Tongue (tissue), 2 donors: ENCODE measurements around the gene PRTG. TPM values are rescaled to one million over a fixed set of nuclear protein-coding genes. Genes with fewer than 3 reads are reported as not detected.
"Not testable (repeated sequence)": the region's sequence is repeated elsewhere in the genome, so short reads cannot be mapped to it uniquely, and the experiment has no call there.

Source experiments
- DNase-seq: peaks from one replicate; pipeline ENCODE4 v3.0.0-alpha.2; 2015
- total RNA-seq: library from RNA; depleted of rRNA; stranded (reverse); fragments of >200 nt; gene quantifications from one replicate; pipeline ENCODE4 v1.2.3, GENCODE V29; 2014

PRTG gene
- total RNA-seq, 1 donor from 2014 or later: 19.7 TPM

GRCh38 chr15:55627730-55628368 lies 115.1 kb downstream of the PRTG start:
- no peak for DNase-seq

DNA sequence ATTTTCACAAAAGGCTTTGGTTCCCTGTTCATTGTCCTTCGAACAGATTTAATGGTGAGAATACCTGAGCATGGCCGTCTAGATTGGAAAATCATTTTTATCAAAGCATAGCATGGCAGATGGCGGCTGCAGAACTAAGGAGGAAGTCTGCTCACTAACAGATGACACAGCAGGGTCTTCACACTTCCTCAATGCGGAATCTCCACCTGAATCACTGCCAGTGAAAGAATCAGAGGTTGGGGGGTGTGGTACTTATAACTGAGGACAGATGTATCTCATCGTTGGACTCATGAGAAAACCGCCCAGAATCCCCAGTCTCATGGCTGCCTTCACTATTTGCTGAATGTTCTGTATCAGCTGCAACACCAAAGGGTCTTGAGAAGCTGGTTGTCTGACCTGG lies 123.2 kb downstream of the PRTG start:
- DNase-seq: no peak

DNA sequence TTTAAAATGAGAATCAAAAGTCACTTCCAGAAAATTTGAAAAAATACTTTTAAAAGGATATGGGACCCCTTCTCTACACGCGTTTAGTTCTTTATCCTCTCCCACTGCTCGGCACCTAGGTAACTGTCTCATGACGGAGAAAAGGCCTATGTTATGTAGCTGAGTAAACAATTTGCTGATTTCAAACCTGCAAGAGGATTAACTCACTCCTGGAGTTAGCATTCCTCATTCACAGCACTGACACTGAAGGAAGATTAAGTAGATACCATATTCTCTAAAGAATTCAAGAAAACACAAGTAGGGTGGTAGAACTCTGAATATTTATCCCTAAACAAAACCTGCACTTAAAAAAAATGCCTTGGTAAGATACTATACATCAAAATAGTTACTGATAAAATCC lies 124.6 kb downstream of the PRTG start:
- no peak for DNase-seq

GRCh38 chr15:55615445-55615844 lies 127.5 kb downstream of the PRTG start:
- DNase-seq: no peak

GRCh38 chr15:55613727-55614126 lies 129.2 kb downstream of the PRTG start:
- no peak for DNase-seq

DNA sequence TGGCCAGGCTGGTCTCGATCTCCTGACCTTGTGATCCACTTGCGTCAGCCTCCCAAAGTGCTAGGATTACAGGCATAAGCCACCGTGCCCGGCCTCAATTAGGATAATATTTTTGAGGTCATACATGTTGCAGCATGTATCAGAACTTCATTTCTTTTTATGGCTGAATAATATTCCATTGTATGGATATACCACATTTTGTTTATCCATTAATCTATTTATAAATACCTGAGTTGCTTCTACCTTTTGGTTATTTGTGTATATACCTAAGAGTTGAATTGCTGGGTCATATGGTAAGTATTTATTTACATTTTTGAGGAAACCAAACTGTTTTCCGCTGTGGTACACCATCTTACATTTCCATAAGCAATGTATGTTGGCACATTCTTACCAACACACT lies 136.7 kb downstream of the PRTG start:
- DNase-seq: no peak

DNA sequence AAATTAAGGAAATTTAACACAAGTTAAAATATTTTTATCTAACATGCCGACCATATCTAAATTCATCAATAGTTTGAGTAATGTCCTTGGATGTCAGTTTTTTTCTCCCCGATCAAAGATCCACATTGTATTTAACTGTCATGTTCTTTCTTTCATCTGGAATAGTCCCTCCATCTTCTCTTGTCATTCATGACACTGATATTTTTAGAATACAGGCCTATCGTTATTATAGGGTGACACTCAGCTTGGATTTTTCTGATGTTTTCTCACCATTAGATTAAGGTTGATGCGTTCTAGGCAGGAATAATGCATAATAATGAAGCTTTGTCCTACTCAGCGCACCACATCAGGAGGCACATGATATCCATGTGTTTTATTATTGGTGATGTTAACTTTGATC lies 141.6 kb downstream of the PRTG start:
- no peak for DNase-seq

DNA sequence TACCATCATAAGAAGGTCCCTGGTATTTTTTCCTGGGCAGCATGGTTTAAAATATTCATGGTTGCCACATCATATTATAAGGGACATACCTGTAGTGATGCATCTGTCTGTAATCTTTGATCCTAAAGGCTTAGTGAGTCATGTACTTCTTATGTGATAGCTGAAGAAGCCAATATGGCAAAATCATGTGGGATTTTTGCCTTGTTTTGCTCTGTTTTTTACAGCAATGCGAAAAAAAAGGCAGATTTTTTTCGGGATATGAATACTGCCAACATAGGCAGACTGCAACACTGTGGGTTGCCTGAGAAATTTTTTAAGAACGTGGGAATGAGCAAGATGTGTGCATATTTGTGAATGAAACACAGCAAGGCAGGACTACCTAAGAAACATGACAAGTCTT lies 143.5 kb downstream of the PRTG start:
- DNase-seq: no peak

GRCh38 chr15:55593019-55593418 lies 149.9 kb downstream of the PRTG start:
- not testable (repeated sequence) for DNase-seq

DNA sequence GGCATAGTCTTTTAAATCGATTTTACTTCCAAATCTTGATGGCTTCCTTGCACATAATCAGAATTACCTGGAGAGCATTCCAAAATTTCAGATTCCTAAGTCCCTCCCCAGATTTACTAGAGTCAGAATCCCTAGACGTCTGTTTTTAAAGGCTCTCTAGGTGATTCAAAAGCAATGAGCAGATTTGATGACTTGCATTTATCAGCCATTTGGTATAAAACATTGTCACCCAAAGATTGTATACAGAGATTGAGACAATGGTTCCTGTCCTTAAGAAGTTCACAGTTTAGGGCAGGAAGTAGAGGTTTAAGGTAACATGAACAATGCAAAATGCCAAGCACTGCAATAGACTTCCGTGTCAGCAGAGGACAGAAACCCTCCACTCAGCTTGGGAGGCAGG lies 152.2 kb downstream of the PRTG start:
- DNase-seq: no peak

GRCh38 chr15:55589287-55589686 lies 153.7 kb downstream of the PRTG start:
- peak; percentile 73 for DNase-seq

- no peak for DNase-seq
These were observed 154.2 kb downstream of the PRTG start for GRCh38 chr15:55588815-55589115.

DNA sequence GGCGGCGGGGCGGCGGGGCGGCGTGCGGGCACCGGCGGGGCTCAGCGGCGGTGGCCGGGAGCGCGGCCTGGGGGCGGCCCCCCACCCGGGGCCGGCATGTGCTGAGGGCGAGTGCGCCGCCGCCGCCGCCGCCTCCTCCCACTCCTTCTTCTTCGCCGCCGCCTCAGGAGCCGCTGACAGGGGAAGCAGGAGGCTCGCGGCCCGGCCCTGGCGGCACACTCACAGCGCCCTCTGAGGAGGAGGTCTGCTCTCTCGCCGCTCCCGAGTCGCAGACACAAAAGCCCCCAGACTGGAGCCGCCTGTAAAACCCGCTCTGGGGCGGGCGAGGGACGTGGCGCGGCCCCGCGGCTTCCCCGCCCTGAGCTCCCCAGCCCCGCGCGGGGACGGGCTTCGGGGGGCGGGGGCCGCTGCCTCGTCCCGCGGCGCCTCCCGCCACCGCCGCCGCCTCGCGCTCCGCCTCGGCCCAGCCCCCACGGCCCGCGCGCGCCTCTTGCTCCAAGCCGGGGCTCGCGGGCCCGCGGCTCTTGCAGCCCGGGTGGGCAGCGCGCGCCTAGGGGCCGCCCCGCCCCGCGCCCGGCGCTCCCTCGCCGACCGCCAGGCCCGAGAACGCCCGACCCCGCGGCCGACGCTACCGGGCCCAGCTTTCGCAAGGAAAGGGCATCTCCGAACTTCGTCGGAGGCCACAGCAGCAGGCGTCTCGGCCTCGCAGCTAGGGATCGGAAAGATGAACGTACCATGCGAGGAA lies 154.7 kb downstream of the PRTG start, which contains the start of gene PYGO1:
TSS of gene PYGO1 (minus strand) at position 276 of the 745 bp plus-strand sequence. CDS start 462 bp downstream, outside the sequence.
- peak; percentile 85 for DNase-seq

DNA sequence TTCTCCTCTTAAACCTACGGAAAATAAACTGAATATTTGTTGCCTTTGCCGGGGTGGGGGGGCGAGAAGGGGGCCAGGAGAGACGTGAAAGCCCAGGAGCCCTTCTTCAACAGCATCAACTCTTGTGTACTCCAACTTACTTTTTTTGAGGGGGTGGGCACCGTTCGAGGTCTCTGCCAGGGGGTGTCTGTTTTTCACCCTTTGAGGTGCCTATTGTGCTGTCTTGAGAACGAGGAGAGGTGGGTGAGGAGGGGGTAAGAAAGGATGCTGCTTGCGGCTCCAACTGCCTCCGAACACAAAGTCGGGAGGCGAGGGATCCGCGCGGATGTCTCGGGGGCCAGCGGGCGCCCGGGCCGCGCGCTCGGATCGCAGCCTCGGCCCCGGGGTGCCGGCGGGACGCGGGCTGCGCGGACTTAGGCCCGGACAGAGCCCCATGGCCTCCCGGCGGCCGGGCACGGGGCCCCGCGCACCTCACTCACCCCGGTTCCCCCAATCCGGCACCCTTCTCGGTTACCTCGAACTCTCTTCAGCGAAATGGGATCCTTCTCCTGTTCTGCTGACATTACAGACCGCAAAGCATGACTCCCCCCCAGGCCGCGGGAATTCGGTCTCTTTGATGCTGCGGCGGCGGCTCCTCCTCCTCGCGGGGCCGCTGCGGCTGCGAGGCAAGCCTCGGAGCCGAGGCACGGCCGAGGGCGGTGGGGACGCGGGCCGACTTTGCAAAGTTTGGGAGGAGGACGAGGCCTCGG lies 155.5 kb downstream of the PRTG start:
- peak; percentile 71 for DNase-seq

- peak; percentile 9 for DNase-seq
These were observed 156.1 kb downstream of the PRTG start for GRCh38 chr15:55586808-55587207.

- no peak for DNase-seq
These were observed 166.0 kb downstream of the PRTG start for GRCh38 chr15:55576943-55577342.

DNA sequence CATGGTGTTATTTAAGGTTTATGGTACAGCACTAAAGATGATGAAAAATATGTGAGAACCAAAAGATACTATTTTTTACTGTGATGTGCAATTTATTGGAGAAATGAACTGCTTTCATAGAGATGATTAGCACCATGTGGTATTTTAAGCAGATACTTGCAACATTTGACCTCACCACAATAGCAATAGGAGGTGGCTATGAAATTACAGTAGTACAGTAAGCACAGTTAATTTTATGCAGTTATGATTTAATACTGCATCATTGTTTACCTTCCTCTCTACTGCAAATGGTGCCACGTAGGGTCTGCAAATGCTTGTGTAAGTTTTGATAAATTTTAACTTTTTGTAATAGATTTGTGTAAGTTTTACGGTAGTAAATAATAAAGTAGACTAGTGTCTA lies 168.9 kb downstream of the PRTG start:
- no peak for DNase-seq

GRCh38 chr15:55573224-55573623 lies 169.7 kb downstream of the PRTG start:
- no peak for DNase-seq

GRCh38 chr15:55564347-55565145 lies 178.4 kb downstream of the PRTG start:
- DNase-seq: no peak

DNA sequence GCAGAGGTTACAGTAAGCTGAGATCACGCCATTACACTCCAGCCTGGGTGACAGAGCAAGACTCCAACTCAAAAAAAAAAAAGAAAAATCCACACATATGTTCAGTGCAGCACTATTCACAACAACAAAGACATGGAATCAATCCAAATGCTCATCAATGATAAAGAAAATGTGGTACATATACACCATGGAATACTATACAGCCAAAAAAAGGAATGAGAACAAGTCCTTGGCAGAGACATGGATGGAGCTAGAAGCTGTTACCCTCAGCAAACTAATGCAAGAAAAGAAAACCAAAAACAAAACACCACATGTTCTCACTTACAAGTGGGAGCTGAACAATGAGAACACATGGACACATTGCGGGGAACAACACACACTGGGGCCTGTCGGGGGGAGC lies 180.4 kb downstream of the PRTG start:
- no peak for DNase-seq
